ENCODE data around the gene AXDND1.

- TF ChIP-seq CTCF (IDR thresholded peaks at IDR 0.05) (no peak), POLR2AphosphoS5 (IDR thresholded peaks at IDR 0.05; ENCODE audit: low read depth, low read length) (no peak), REST (IDR thresholded peaks at IDR 0.05; ENCODE audit: insufficient read depth in 1 of 2, low read depth in 2 of 2, low read length in 1 of 2) (no peak), TCF7L2 (IDR thresholded peaks at IDR 0.05; ENCODE audit: low read depth, low read length) (no peak)
Observed at GRCh38 chr1:179352236-179352635, 13.5 kb upstream of the AXDND1 start.
